ENCODE results near the gene PRKAB1. TPM values are rescaled to one million over a fixed set of nuclear protein-coding genes. Genes with fewer than 3 reads are reported as not detected.
"Not testable (repeated sequence)": the region's sequence is repeated elsewhere in the genome, so short reads cannot be mapped to it uniquely, and the experiment has no call there.

Gene PRKAB1
- polyA plus RNA-seq, 3 donors: 67.7 to 72.2 (median 68.6) TPM

DNA sequence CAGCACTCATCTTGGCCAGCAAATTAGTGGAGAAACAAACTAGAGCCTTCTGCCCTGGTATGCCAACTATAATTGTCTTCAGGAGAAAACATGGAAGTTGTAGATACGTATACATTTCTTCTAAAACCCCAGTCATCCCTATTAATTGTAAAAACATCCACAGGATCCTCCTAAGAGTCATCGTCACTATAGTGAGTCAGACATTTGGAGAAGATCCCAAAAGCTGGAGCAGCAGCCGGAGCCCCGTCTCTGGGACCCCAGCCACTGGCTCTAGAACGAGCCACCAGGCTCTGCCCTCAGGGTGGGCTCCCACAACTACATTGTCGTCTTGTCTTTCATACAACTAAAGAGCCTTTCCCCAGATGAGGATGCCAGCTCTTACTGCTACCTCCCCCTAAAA is 15.5 kb downstream of the PRKAB1 start:
- DNase-seq (ENCODE audit: low read depth in 3 of 3, low spot score in 2 of 3): no peak

DNA sequence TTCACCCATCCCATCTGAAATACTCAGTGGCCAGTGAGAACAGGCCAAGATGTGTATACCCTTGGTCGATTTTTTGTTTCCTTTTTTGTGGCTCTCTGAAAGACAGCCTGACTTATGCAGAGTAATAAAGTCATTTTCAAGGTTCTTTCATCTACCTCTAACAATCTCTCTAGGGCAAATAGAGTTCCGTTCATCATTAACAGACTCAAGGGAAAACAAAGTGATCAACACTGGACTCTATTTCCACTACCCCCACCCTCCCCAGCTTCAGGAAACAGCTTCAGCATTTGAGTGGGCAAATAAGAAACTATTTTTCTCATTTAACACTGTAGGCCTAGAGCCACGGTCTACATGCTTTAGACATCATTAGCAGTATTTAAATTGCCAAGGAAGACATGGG is 15.9 kb downstream of the PRKAB1 start:
- no peak for DNase-seq (ENCODE audit: low read depth in 3 of 3, low spot score in 2 of 3)

DNA sequence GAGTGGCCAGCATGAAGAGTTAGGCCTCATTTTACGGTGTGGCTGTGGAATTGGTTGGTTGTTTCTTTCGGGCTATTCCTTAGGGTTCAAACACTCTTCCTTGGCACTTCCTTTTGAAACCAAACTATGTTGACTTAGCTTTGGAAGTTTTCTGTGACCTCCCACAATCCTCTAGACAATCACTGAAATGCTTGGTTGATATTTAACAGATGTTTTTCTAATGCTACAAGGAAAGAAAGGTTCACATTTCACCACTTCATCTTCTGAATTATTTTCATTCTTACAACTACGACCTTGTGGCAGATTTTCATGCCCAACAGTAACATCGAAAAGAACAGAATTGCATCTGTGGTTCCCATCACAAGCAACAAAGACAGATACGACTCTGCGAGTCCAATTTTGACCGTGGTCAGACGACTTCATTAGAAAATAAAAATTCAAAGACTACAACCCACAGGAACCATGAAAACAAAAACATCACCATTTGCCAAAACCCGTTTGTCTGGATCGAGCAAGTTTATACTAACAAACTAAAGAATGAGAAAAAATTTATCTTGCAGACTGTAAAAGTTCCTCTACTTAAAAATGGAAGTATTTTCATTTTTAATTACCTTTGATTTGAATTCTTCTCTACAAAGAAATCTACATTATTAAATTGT is 16.9 kb downstream of the PRKAB1 start:
- no peak for DNase-seq (ENCODE audit: low read depth in 3 of 3, low spot score in 2 of 3)

- no peak for DNase-seq (ENCODE audit: low read depth in 3 of 3, low spot score in 2 of 3)
Measured at GRCh38 chr12:119685375-119685774, 17.4 kb downstream of the PRKAB1 start.

DNA sequence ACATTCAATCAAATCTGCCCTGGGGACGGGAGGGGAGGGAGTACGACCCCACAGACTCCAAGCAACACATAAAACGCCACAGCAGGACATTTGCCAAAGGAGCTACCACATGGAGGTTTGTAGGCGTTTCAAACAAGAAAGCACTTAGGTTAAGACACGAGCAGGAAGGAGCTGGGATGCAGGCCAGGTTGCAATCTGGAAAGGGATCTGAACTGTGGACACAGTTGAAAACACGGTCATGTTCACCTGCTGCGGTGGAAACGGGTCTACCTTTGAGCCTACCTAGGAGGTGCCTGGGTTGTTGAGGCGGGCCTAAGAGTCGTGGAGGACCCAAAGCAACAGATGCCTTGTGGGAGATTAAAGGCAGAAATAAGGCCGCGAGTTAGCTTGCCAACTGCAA is 18.4 kb downstream of the PRKAB1 start:
- DNase-seq (ENCODE audit: low read depth in 3 of 3, low spot score in 2 of 3): no peak

- DNase-seq (ENCODE audit: low read depth in 3 of 3, low spot score in 2 of 3): no peak
Measured at GRCh38 chr12:119686776-119687175, 18.8 kb downstream of the PRKAB1 start.

DNA sequence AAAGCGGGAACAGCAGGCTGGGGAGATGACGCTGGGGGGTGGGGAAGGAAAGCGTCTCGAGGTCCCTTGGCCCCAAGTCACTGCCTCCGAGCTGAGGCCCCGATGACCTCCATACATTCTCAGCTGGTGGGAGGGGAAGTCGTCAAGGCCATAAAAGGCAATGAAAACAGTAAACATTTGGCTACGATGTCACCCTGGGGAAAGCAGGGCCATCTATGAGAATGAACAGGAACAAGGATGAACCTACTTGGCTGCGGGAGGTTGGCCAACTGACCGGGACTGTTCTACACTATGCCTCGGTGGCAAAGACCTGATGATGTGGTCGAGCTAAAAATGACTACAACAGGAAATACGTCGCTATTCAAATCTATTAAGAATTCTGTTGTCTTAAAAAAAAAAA is 19.5 kb downstream of the PRKAB1 start:
- DNase-seq (ENCODE audit: low read depth in 3 of 3, low spot score in 2 of 3): no peak

- DNase-seq (ENCODE audit: low read depth in 3 of 3, low spot score in 2 of 3): no peak
Measured at GRCh38 chr12:119687879-119688278, 19.9 kb downstream of the PRKAB1 start.

DNA sequence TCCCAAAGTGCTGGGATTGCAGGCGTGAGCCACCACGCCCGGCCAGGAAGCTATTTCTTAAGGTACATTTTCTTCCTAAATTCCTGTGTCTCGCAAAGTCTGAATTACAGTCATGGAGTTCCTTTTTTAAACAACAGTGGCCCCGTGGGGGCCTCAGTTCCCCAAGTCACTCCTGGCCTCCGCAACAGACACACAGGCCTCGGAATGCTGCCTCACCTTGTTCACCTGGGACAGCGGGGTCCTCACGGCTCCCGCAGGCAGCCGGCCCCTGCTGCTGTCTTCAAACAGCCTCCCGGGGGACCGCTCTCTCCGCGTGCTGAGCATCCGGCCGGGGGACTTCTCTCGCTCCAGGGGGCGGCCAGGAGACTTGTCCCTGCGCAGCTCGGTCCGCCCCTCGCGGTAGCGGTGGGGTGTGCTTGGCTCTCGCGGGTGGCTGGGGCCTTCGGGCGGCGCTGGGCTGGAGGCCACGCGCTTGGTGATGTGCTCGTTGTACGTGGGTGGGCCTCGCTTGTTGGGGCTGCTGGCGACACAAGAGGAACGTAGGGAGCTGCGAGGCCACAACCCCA is 22.1 kb downstream of the PRKAB1 start:
- no peak for DNase-seq (ENCODE audit: low read depth in 3 of 3, low spot score in 2 of 3)

DNA sequence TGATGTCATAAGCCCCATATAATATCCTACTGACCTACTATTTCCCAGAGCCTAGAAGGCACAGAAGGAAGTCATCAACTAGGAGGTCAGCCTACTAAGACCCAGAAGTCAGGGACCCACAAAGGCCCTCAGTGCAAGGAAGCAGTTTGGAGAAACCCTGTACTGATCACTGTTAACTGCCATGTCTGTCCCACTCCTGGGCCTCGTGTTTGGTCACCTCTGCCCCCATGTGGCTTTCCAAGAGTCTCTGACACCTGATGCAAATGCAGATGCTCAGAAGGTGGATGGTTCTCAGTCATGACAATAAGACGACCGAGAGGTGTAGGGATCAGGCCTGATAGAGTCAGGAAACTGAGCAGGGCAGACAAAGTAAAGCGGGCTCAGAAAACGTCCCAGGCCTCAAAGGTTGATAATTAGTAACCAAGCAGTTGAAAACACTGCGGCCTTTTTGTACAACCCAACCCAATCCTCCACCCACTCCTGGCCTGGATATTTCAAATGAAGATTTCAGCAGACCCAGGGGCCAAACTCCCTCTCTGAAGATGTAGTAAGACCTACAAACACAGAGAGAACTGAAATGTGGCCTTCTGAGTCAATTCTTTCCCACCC is 23.4 kb downstream of the PRKAB1 start:
- DNase-seq (ENCODE audit: low read depth in 3 of 3, low spot score in 2 of 3): no peak

GRCh38 chr12:119692410-119692809 is 24.5 kb downstream of the PRKAB1 start:
- no peak for DNase-seq (ENCODE audit: low read depth in 3 of 3, low spot score in 2 of 3)

DNA sequence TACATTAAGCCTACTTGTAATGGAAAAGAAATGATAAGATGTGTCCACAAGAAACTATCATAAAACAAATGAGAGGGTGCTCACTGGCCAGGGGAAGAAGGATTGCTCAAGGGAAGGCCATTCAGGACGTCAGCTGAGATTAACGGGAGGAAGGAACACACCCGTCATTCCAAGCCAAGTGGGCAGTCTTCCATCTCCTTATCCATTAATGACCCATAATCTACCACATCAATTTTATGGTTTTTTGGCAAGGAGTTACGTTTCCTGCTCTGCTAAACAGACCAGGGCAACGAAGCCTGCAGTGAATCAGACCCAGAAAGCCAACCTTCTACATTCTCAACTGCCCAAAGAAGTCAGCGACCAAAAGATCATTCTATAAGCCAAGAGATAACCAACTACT is 25.1 kb downstream of the PRKAB1 start:
- DNase-seq (ENCODE audit: low read depth in 3 of 3, low spot score in 2 of 3): no peak

GRCh38 chr12:119693511-119693910 is 25.6 kb downstream of the PRKAB1 start:
- DNase-seq (ENCODE audit: low read depth in 3 of 3, low spot score in 2 of 3): no peak

- DNase-seq (ENCODE audit: low read depth in 3 of 3, low spot score in 2 of 3): no peak
Measured at GRCh38 chr12:119694111-119694510, 26.2 kb downstream of the PRKAB1 start.

GRCh38 chr12:119695034-119695433 is 27.1 kb downstream of the PRKAB1 start:
- DNase-seq (ENCODE audit: low read depth in 3 of 3, low spot score in 2 of 3): no peak

- DNase-seq (ENCODE audit: low read depth in 3 of 3, low spot score in 2 of 3): no peak
Measured at GRCh38 chr12:119696943-119697342, 29.0 kb downstream of the PRKAB1 start.

DNA sequence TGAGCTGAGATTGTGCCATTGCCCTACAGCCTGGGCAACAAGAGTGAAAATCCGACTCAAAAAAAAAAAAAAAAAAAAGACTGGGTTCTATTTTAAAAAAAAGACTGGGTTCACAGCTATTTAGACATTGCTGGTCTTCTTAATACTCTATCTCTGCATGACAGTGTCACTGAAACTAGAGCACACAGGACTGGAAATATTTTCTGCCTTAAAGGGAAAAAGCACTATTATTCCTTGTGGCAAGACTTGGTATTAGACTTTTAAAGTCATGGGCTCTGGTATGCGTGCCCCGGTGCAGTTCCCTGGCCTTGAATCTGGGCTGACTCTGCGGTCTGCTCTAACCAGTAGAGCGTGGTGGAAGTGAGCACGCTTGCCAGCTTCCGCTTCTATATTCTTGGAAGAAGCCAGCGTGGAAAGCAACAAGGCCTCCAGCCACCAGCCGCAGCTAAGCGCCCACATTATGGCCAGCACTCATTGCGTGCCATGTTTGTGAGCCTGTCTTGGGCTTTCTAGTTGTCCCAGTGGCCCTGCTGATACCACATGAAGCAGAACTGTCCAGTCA is 31.3 kb downstream of the PRKAB1 start:
- no peak for DNase-seq (ENCODE audit: low read depth in 3 of 3, low spot score in 2 of 3)

DNA sequence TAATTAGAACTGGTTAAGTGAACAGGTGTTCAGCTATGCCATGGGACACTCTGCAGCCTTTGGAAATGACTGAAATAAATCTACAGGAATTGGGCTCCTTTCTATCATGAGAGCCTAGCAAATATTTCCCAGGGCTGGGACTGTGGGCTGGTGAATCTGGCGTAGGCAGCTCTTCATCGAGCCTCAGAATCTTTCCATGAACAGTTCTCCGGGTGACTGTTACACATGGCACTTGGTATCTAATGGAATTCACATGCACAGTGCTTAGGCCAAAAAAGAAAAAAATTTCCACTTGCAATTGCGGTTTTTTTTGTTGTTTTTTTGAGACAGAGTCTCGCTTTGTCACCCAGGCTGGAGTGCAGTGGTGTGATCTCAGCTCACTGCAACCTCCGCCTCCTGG is 32.1 kb downstream of the PRKAB1 start:
- DNase-seq (ENCODE audit: low read depth in 3 of 3, low spot score in 2 of 3): no peak

DNA sequence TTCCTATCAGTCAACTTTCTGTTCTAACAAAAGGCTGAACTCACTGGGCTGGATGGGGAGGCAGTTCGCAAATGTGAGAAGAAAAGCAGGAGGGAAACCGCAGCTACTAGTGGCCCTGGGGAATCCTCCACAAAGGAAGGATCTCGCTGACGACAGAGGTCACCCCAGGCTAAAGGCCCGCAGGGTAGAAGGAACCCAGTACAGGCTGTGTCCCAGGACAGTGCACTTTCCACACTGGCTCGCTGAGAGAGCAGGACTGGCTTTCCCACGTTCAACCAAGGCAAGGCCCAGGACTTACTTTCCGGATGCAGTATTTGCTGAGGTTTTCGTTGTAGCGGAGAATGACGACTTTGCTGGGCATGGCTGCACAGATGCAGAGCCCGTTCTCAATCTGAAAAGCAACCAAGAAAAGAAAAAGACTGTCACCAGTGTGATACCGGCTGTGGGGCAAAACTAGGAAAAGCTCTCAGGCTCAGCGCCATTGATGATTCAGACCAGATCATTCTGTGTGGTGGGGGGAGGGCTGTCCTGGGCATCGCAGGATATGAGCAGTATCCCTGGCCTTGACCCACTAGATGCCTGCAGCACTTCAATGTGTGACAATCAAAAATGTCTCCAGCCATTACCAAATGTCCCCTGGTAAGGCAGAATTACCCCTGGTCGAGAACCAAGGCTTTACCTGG is 36.3 kb downstream of the PRKAB1 start:
- no peak for DNase-seq (ENCODE audit: low read depth in 3 of 3, low spot score in 2 of 3)

DNA sequence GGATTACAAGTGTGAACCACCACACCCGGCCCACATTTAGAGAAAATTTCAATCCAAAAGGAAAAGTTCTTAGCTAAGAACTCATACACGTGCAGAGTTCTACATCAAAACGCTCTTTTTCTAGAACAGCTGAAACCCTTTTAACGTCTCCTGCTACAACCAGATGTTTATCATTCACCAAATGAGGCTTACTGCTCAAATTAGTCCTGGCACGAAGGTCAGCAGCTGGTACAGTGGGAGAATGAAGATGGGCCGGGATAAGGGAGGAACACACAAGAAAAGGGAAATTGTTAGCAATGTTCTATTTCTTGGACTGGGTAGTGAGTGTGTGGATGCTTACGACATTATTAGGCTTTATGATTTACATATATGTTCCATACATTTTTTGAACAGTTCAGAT is 37.2 kb downstream of the PRKAB1 start:
- no peak for DNase-seq (ENCODE audit: low read depth in 3 of 3, low spot score in 2 of 3)

GRCh38 chr12:119706427-119706826 is 38.5 kb downstream of the PRKAB1 start:
- DNase-seq (ENCODE audit: low read depth in 3 of 3, low spot score in 2 of 3): not testable (repeated sequence)

Data from right renal cortex interstitium (tissue), 3 donors.